Measurements from ENCODE around the gene TNS2. TPM values are rescaled to one million over a fixed set of nuclear protein-coding genes. Genes with fewer than 3 reads are reported as not detected.
A peak's percentile ranks its signal among the peaks of the same experiment; 100 is the strongest.

The TNS2 gene
- total and polyA plus RNA-seq, 9 of the 15 experiments (the other 6 are each of a cell fraction or from before 2014, with no cell fraction given) = 0.28 to 3.1 (median 1.2) TPM; not detected in 1

DNA sequence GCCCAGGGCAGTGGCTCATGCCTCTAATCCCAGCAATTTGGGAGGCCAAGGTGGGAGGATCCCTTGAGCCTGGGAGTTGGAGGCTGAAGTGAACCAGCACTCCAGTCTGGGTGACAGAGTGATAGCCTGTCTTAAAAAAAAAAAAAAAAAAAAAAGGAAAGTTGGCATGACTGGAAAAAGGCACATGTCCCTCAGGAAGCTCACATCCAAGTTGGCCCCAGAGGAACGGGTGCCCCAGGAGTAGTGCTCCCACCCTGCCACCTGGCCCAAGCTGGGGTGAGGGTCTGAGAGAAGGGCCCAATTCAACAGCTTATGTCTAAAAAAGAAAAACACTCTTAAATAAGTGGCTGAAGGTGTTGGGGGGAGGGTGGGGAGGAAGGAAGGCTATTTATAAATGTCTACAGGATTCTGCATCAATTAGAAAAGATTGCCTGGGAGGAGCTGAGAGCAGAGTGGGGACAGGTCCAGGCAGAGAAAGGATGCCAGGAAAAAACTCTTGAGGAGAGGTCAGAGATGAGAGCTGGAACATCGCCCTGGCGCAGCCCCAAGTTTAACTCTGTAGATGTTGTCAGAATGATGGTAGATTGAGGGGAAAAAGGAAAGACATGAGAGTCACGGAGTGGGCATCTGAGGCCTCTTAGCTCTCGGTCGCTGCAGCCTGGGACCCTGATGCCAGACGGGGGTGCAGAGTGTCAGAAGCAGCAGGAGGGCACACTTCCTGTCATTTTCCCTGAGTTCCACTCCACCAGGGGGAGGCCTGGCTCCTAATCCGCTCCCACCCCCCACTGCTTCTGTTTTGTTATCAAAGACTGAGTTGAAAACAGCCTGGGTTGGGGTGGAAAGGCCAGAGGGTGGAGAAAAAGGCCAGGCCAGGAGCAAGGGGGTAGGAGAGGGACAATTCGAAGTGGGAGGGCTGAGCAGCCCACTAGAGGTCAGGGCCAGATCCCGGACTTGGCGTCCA, 22.0 kb downstream of the TNS2 start (continued):
- TF ChIP-seq, protein P1, sequence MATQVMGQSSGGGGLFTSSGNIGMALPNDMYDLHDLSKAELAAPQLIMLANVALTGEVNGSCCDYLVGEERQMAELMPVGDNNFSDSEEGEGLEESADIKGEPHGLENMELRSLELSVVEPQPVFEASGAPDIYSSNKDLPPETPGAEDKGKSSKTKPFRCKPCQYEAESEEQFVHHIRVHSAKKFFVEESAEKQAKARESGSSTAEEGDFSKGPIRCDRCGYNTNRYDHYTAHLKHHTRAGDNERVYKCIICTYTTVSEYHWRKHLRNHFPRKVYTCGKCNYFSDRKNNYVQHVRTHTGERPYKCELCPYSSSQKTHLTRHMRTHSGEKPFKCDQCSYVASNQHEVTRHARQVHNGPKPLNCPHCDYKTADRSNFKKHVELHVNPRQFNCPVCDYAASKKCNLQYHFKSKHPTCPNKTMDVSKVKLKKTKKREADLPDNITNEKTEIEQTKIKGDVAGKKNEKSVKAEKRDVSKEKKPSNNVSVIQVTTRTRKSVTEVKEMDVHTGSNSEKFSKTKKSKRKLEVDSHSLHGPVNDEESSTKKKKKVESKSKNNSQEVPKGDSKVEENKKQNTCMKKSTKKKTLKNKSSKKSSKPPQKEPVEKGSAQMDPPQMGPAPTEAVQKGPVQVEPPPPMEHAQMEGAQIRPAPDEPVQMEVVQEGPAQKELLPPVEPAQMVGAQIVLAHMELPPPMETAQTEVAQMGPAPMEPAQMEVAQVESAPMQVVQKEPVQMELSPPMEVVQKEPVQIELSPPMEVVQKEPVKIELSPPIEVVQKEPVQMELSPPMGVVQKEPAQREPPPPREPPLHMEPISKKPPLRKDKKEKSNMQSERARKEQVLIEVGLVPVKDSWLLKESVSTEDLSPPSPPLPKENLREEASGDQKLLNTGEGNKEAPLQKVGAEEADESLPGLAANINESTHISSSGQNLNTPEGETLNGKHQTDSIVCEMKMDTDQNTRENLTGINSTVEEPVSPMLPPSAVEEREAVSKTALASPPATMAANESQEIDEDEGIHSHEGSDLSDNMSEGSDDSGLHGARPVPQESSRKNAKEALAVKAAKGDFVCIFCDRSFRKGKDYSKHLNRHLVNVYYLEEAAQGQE (IDR thresholded peaks at IDR 0.05; ENCODE audit: borderline replicate concordance) = 0 out of 2 replicates have a peak, but pooled peaks have one; percentile 32
- TF ChIP-seq, protein P1 (CRISPR knock-in tag; IDR thresholded peaks at IDR 0.05; ENCODE audit: low read depth) = no peak
- TF ChIP-seq, protein P2, sequence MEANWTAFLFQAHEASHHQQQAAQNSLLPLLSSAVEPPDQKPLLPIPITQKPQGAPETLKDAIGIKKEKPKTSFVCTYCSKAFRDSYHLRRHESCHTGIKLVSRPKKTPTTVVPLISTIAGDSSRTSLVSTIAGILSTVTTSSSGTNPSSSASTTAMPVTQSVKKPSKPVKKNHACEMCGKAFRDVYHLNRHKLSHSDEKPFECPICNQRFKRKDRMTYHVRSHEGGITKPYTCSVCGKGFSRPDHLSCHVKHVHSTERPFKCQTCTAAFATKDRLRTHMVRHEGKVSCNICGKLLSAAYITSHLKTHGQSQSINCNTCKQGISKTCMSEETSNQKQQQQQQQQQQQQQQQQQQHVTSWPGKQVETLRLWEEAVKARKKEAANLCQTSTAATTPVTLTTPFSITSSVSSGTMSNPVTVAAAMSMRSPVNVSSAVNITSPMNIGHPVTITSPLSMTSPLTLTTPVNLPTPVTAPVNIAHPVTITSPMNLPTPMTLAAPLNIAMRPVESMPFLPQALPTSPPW (CRISPR knock-in tag; IDR thresholded peaks at IDR 0.05) = peak; percentile 37; the same call in 1 of the 2 replicates
- TF ChIP-seq SMARCE1 (IDR thresholded peaks at IDR 0.05) (peak; percentile 34; the same call in 1 of the 2 replicates), POU5F1 (IDR thresholded peaks at IDR 0.05; ENCODE audit: borderline replicate concordance, low read depth, low read length, partially characterized antibody) (no peak), ZSCAN32 (CRISPR knock-in tag; IDR thresholded peaks at IDR 0.05) (no peak), TAL1 (IDR thresholded peaks at IDR 0.05) (peak; percentile 12; the same call in 1 of the 2 replicates), CBFA2T3 (IDR thresholded peaks at IDR 0.05) (peak; percentile 53), RAD21 (CRISPR knock-in tag; conservative IDR thresholded peaks at IDR 0.05 in 1 of 2, IDR thresholded peaks at IDR 0.05 in 1 of 2) (peak in 1 of 2 experiments; percentile 49; a peak in 3 of 4 replicates), ZBTB7A (IDR thresholded peaks at IDR 0.05; ENCODE audit: borderline replicate concordance, control insufficient read depth, low read depth, low read length) (peak; percentile 54; the same call in 1 of the 2 replicates)
- TF ChIP-seq, protein P3, sequence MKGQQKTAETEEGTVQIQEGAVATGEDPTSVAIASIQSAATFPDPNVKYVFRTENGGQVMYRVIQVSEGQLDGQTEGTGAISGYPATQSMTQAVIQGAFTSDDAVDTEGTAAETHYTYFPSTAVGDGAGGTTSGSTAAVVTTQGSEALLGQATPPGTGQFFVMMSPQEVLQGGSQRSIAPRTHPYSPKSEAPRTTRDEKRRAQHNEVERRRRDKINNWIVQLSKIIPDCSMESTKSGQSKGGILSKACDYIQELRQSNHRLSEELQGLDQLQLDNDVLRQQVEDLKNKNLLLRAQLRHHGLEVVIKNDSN (CRISPR knock-in tag; IDR thresholded peaks at IDR 0.05) = no peak
- TF ChIP-seq, protein P4, sequence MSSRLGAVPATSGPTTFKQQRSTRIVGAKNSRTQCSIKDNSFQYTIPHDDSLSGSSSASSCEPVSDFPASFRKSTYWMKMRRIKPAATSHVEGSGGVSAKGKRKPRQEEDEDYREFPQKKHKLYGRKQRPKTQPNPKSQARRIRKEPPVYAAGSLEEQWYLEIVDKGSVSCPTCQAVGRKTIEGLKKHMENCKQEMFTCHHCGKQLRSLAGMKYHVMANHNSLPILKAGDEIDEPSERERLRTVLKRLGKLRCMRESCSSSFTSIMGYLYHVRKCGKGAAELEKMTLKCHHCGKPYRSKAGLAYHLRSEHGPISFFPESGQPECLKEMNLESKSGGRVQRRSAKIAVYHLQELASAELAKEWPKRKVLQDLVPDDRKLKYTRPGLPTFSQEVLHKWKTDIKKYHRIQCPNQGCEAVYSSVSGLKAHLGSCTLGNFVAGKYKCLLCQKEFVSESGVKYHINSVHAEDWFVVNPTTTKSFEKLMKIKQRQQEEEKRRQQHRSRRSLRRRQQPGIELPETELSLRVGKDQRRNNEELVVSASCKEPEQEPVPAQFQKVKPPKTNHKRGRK (tag; IDR thresholded peaks at IDR 0.05) = no peak
